Fibroblast of lung (primary cell): ENCODE measurements around the gene ZC3HAV1L.

Experiments used
- EZH2 ChIP-seq: IDR thresholded peaks from 2 replicates; pipeline ENCODE4 v1.5.1; 2012; ENCODE audit warnings: low read length, control low read depth, mild to moderate bottlenecking; ENCODE audit errors: missing control alignments
- TF ChIP-seq, protein P1 (sequence below), 2 donors: IDR thresholded peaks in 1 of 2; conservative IDR thresholded peaks in 1 of 2; 1 replicate in 1 of 2; 2 replicates in 1 of 2; pipeline ENCODE4 v1.5.1; 2011 to 2012; ENCODE audit warnings: low read length in 2 of 2, control low read depth in 1 of 2, inconsistent platforms in 1 of 2, low read depth in 1 of 2, mild to moderate bottlenecking in 1 of 2

DNA sequence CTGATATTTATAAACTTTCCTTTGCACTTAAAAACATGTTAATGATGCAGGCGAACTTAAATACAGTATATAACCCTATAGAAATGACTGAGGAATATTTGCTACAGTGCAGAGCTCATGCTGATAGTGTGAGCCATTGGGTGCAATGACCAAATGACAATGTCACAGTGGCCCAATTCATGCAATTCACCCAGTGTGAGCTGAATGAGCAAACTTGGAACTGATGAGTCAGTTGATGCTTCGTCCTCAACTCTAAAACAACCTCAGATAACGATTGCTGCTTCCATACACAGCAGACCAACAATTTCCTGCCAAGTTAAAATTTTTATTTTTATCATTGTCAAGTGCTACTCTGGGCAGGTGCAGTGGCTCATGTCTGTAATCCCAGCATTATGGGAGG, 12.1 kb upstream of the ZC3HAV1L start:
- TF ChIP-seq, protein P1, sequence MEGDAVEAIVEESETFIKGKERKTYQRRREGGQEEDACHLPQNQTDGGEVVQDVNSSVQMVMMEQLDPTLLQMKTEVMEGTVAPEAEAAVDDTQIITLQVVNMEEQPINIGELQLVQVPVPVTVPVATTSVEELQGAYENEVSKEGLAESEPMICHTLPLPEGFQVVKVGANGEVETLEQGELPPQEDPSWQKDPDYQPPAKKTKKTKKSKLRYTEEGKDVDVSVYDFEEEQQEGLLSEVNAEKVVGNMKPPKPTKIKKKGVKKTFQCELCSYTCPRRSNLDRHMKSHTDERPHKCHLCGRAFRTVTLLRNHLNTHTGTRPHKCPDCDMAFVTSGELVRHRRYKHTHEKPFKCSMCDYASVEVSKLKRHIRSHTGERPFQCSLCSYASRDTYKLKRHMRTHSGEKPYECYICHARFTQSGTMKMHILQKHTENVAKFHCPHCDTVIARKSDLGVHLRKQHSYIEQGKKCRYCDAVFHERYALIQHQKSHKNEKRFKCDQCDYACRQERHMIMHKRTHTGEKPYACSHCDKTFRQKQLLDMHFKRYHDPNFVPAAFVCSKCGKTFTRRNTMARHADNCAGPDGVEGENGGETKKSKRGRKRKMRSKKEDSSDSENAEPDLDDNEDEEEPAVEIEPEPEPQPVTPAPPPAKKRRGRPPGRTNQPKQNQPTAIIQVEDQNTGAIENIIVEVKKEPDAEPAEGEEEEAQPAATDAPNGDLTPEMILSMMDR (conservative IDR thresholded peaks at IDR 0.05 in 1 of 2, IDR thresholded peaks at IDR 0.05 in 1 of 2; ENCODE audit: low read depth in 1 of 2, low read length in 2 of 2), result no peak
- TF ChIP-seq EZH2, result no peak
